Measurements from ENCODE around the gene PLEKHG4B.

DNA sequence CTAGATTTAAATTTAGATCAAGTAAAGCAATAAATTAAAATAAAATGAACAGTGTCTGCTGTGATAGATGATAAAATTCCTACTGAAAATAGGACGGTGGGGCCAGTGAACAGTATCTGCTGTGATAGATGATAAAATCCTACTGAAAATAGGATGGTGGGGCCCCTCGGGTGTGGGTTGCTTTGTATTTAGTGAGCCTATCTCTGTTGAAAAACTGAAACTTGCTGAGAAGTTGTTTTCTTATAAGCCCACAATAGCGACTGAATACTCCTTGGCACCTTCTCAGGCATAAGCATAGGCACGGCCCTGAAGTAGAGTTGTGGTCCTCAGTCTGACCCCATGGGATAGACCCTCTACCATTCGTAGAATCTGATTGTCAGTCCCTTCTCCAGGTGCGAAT, 131.8 kb downstream of the PLEKHG4B start:
- TF ChIP-seq YY1 (IDR thresholded peaks at IDR 0.05; ENCODE audit: low read depth) = no peak
- no peak for TF ChIP-seq RAD21 (IDR thresholded peaks at IDR 0.05; ENCODE audit: low read depth)
- TF ChIP-seq TCF12 (IDR thresholded peaks at IDR 0.05; ENCODE audit: low read depth) = no peak
- no peak for TF ChIP-seq TAF1 (IDR thresholded peaks at IDR 0.05; ENCODE audit: low read depth)
- TF ChIP-seq, protein P1, sequence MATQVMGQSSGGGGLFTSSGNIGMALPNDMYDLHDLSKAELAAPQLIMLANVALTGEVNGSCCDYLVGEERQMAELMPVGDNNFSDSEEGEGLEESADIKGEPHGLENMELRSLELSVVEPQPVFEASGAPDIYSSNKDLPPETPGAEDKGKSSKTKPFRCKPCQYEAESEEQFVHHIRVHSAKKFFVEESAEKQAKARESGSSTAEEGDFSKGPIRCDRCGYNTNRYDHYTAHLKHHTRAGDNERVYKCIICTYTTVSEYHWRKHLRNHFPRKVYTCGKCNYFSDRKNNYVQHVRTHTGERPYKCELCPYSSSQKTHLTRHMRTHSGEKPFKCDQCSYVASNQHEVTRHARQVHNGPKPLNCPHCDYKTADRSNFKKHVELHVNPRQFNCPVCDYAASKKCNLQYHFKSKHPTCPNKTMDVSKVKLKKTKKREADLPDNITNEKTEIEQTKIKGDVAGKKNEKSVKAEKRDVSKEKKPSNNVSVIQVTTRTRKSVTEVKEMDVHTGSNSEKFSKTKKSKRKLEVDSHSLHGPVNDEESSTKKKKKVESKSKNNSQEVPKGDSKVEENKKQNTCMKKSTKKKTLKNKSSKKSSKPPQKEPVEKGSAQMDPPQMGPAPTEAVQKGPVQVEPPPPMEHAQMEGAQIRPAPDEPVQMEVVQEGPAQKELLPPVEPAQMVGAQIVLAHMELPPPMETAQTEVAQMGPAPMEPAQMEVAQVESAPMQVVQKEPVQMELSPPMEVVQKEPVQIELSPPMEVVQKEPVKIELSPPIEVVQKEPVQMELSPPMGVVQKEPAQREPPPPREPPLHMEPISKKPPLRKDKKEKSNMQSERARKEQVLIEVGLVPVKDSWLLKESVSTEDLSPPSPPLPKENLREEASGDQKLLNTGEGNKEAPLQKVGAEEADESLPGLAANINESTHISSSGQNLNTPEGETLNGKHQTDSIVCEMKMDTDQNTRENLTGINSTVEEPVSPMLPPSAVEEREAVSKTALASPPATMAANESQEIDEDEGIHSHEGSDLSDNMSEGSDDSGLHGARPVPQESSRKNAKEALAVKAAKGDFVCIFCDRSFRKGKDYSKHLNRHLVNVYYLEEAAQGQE (IDR thresholded peaks at IDR 0.05; ENCODE audit: low read depth) = no peak

Data from Ishikawa (cell line).